ENCODE results near the gene CACNA1B.
"Not testable (repeated sequence)": the region's sequence is repeated elsewhere in the genome, so short reads cannot be mapped to it uniquely, and the experiment has no call there.

Gene CACNA1B

GRCh38 chr9:138117101-138117750, 239.6 kb downstream of the CACNA1B start:
- no peak for DNase-seq (ENCODE audit: low read depth)

- no peak for DNase-seq (ENCODE audit: low read depth)
Observed at GRCh38 chr9:138117836-138118235, 240.3 kb downstream of the CACNA1B start.

- DNase-seq (ENCODE audit: low read depth), result no peak
Observed at GRCh38 chr9:138118601-138119071, 241.1 kb downstream of the CACNA1B start.

GRCh38 chr9:138119202-138120027, 241.8 kb downstream of the CACNA1B start:
- no peak for DNase-seq (ENCODE audit: low read depth)

DNA sequence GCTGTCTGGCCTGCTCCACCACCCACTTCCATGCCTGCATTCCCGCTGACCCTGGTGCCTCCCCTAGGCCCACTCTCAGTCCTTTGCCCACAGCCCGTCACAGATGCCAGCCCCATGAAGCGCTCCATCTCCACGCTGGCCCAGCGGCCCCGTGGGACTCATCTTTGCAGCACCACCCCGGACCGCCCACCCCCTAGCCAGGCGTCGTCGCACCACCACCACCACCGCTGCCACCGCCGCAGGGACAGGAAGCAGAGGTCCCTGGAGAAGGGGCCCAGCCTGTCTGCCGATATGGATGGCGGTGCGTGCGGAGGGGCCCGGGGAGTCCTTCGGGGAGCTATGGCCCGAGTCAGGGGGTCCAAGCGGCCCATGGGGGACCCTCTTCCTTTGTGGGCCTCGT, 242.5 kb downstream of the CACNA1B start:
- no peak for DNase-seq (ENCODE audit: low read depth)

DNA sequence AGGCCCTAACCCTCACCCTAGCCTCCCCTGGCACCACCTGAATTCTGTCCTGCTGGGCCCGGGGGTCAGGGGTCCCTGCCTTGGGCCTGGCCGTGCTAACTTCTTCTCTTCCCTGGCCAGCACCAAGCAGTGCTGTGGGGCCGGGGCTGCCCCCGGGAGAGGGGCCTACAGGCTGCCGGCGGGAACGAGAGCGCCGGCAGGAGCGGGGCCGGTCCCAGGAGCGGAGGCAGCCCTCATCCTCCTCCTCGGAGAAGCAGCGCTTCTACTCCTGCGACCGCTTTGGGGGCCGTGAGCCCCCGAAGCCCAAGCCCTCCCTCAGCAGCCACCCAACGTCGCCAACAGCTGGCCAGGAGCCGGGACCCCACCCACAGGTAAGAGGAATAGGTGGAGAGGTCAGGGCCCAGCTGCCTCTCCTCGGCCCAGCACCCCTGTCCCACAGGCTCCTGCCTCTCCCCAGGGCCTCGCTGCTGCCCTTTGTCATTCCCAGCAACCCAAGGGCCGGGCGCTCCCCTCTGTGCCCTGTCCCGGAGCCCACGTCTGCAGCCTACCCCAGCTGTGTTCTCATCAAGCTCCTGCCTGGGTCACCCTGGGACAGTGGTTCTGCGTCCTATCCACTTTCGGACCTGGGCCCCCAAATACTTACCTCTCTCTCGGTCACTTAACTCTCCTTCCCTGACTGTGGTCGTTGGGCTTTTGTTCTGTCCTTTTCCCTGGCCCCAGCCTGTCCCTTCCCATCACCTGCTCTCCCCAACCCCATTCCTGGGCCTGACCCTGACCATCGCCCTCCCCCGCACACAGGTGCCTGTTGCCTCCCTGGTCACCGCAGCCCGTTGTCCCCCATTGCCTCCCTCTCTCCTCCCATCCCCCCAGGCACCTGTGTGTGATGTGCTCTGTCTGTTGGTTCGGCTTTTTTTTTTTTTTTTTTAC, 243.2 kb downstream of the CACNA1B start:
- DNase-seq (ENCODE audit: low read depth), result no peak

GRCh38 chr9:138121438-138122050, 244.0 kb downstream of the CACNA1B start:
- DNase-seq (ENCODE audit: low read depth), result no peak

GRCh38 chr9:138122201-138122600, 244.6 kb downstream of the CACNA1B start:
- no peak for DNase-seq (ENCODE audit: low read depth)

GRCh38 chr9:138122676-138123075, 245.1 kb downstream of the CACNA1B start:
- DNase-seq (ENCODE audit: low read depth), result no peak

- no peak for DNase-seq (ENCODE audit: low read depth)
Observed at GRCh38 chr9:138123086-138123485, 245.5 kb downstream of the CACNA1B start.

DNA sequence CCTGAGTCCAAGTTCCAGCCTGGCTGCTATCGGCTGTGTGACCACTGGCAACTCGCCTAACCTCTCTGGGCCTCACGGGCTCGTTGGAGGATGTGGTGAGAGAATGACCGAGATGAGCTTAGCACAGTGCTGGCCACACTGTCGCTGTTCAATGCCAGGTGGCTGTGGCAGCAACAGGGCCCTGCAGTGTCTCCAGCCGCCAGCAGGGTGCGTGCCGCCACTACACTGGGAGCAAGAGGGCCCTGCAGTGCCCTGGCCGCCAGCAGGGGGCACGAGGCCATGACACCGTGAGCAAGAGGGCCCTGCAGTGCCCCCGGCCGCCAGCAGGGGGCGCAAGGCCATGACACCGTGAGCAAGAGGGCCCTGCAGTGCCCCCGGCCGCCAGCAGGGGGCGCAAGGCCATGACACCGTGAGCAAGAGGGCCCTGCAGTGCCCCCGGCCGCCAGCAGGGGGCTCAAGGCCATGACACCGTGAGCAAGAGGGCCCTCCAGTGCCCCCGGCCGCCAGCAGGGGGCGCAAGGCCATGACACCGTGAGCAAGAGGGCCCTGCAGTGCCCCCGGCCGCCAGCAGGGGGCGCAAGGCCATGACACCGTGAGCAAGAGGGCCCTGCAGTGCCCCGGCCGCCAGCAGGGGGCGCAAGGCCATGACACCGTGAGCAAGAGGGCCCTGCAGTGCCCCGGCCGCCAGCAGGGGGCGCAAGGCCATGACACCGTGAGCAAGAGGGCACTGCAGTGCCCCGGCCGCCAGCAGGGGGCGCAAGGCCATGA, 248.7 kb downstream of the CACNA1B start:
- not testable (repeated sequence) for DNase-seq (ENCODE audit: low read depth)

DNA sequence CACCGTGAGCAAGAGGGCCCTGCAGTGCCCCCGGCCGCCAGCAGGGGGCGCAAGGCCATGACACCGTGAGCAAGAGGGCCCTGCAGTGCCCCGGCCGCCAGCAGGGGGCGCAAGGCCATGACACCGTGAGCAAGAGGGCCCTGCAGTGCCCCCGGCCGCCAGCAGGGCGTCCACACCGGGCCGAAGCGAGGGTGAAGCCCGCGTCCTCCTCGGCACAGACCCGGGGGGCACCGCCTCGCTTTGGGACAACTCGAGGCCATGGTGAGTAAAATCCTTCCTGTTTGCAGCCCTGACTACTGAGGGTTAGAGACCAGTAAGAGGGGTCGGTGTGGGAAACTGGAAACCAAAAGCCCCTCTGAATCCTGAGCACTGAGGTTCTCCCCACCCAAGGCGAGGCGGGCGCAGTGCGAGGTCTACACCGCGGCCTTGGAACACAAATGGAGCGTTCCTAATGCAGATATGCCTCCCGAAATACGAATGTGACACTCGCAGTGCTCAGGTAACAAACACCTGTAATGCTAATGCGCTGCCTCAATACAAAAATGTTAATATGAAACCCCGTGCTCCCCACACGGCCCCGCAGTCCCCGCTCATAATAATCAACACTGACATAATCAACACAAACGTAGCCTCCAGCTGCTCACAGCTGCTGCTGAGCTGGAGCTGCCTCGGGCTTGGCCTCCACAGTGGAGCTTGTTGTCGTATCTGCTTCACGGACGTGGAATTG, 249.4 kb downstream of the CACNA1B start:
- DNase-seq (ENCODE audit: low read depth), result not testable (repeated sequence)

- not testable (repeated sequence) for DNase-seq (ENCODE audit: low read depth)
Observed at GRCh38 chr9:138128027-138128426, 250.4 kb downstream of the CACNA1B start.

DNA sequence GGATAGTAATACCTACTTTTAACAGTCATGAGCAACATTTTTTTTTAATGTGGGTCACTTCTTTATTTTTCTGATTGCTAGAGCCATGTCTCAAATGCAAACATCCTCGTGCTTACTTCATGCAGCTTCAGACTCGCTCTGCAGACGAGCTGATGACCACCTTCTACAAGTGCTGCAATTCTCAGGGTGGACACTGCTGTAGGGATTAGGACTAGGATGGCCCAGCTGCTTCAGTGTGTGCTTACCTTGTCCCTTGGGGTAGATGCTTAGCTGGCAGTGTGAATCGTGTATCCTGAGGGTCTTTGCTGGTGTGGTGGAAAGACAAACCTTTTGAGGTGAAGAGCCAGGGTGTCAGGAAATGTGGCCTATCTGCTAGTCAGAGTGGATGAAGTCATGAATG, 251.7 kb downstream of the CACNA1B start:
- not testable (repeated sequence) for DNase-seq (ENCODE audit: low read depth)

GRCh38 chr9:138132946-138133705, 255.5 kb downstream of the CACNA1B start:
- not testable (repeated sequence) for DNase-seq (ENCODE audit: low read depth)

DNA sequence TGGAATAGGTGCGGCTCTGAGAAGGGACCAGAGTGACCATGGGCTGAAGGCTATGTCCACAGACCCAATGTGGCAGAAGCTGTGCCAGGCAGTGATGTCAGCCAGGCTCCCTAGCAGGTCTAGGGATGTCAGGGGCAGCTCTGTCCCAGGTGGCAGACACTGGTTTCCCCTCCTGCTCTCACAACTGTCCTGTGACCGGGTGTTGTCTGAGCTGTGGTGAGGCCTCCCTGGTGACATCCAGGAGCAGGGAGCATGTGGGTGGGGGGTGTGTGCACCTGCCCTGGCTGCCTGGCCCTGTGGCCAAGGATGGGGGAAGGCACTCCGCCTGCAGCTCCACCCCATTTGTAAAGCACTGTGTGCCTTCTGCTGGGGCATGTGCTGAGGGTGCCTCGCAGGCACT, 257.0 kb downstream of the CACNA1B start:
- DNase-seq (ENCODE audit: low read depth), result not testable (repeated sequence)

- not testable (repeated sequence) for DNase-seq (ENCODE audit: low read depth)
Observed at GRCh38 chr9:138139096-138139495, 261.5 kb downstream of the CACNA1B start.

GRCh38 chr9:138140980-138141379, 263.4 kb downstream of the CACNA1B start:
- DNase-seq (ENCODE audit: low read depth), result not testable (repeated sequence)

GRCh38 chr9:138142528-138143244, 265.1 kb downstream of the CACNA1B start:
- not testable (repeated sequence) for DNase-seq (ENCODE audit: low read depth)

Measured in GM04503 (cell line).